ENCODE results near the gene SLC31A1.
"Not testable (repeated sequence)": the region's sequence is repeated elsewhere in the genome, so short reads cannot be mapped to it uniquely, and the experiment has no call there.

Gene SLC31A1

DNA sequence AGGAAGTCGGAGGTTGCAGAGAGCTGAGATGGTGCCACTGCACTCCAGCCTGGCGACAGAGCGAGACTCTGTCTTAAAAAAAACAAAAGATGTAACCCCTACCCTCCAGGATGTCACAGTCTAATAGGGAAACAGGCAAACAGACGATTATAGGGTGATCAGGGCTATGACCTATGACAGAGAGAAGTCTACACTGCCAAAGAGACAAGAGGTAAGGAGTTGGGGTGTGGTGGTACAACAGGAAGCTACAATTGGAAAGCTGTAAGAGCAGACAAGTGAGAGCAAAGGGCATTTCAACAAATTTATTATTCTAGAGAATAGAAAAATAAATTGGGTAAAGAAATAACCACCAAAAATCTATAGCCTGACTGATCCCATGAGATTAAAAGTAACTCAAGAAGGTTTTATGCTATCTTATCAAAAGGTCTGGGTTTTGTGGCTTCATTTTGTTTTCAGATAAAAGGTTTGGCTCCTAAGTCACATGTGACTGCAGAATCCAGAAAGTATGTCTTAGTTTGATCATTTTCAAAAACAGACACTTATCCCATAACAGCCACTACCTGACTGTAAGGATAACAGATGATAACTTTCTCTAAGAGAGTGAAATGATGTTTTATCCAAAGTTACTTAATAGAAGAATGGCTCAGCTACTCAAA lies 46.7 kb downstream of the SLC31A1 start:
- DNase-seq, result no peak

GRCh38 chr9:113269355-113269754 lies 48.0 kb downstream of the SLC31A1 start:
- no peak for DNase-seq

DNA sequence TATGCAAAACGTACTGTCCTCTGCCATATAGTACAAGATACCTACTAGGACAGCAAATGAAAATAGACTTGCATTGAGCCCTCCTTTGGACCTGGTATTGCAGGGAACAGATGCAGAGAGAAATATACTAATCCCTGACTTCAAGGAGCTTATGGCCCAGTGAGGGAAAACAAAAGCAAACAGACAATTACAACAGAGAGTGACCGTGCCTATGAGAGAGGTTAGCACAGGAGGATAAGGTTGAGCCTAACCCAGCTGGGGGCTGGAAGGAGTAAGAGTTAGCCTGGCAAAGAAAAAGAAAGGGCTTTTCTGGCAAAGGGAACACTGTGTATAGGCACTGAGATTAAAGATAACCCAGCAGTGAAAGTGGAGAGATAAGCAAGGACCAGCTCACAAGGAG lies 48.5 kb downstream of the SLC31A1 start:
- DNase-seq, result no peak

DNA sequence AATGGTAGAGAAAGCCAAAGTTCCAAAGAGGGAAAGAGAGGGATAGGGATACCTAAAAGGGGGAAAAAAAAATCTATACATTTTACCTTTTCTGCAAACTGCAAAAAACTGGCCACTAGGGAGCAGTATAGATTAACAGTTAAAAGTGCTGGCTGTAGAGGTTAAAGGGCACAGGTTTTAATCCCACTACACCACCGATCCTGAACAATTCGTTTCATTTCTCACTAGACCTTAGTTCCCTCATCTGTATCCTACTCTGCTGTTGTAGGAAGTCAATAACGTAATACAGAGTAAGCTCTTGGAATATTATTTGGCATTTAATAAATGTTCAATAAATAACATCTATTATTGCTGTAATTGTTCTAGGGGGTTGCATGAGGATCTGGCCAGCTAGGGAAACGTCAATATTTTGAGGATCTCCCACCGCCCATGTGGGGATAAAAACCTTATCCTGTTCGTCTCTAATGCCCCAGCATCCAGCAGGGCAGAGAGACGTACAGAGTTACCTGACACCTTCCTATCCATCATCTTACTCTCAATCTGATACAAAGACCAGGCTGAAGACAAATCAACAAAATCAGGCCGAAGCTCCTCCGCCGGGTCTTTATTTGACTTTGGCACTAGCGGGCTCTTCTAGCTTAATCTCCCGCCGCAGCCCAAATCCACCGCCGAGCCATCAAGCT lies 53.3 kb downstream of the SLC31A1 start:
- peak in 1 of 2 experiments; percentile 5 for DNase-seq

GRCh38 chr9:113275157-113276131 lies 54.1 kb downstream of the SLC31A1 start, which contains the start of the genes CDC26 and PRPF4:
TSS of gene CDC26 (minus strand) at chr9:113275572. CDS start at chr9:113272507, 3,065 bp downstream.
TSS of gene PRPF4 (plus strand) at chr9:113275658. CDS start at chr9:113275744, 86 bp downstream.
- peak; percentile 95 to 97 for DNase-seq

GRCh38 chr9:113278840-113279239 lies 57.5 kb downstream of the SLC31A1 start:
- no peak for DNase-seq

GRCh38 chr9:113281356-113281755 lies 60.0 kb downstream of the SLC31A1 start:
- no peak for DNase-seq

DNA sequence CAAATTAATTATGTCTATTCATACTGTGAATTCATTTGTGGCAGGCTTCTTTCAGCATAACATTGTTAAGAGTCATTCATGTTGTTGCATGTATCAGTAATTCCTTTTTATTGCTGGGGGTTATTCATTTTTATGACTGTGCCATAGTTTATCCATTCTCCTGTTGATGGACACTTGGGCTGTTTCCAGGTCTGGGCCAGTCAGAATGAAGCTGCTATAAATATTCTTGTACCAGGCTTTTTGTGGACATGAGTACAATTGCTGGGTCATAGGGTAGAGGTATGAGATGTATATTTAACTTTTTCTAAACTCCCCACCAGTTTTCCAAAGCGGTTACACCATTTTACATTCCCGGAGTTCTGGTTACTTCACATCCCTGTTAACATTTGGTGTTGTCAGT lies 67.7 kb downstream of the SLC31A1 start:
- DNase-seq, result no peak

- no peak for DNase-seq
Measured at GRCh38 chr9:113290052-113290607, 68.8 kb downstream of the SLC31A1 start.

- DNase-seq, result no peak
Measured at GRCh38 chr9:113293285-113293878, 72.0 kb downstream of the SLC31A1 start.

DNA sequence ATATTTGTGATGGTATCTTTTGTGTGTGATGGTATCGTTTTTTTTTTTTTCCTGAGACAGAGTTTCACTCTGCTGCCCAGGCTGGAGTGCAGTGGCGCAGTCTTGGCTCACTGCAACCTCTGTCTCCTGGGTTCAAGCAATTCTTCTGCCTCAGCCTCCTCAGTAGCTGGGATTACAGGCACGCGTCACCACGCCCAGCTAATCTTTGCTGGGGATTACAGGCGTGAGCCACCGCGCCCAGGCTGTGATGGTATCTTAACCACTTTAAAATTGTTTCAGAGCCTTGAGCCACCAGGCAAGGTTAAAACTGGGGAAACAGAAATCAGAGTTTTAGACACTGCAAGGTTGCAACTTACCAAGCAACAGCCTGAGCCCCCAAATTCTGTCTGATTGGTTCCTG lies 74.9 kb downstream of the SLC31A1 start:
- not testable (repeated sequence) for DNase-seq

DNA sequence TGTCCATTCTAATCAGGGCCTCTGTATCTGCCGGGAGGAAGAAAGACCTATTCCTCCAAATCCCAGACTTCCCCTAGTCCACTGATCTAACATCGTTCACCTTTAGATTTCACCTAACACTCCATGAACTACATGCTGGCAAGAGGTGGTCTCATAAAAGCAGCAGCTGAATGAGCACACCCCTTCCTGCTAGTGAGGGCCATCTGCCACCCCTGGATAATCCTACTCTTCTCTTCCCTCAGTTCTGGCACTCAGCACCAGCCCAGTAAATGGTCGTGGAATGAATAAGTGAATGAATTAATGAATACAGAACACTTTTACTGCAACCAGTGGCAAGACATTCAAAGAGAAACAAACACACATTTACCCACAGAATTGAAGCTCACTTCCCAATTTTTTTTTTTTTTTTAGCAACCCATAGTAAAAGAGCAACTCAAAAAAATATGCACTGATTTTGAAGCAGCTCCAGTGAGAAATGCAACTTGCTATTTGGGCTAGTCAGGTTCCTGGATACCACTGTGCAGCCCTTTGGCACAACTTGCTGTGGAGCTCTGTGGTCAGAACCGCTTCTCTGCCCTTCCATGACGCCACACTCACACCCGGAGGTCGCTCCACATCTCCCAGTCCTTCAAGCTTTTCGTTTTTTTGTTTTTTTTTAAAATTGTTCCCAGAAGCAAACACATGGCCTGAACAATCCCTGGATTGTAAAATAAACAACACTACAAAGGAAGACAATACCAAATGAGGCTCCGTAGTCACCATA lies 75.6 kb downstream of the SLC31A1 start:
- no peak for DNase-seq

DNA sequence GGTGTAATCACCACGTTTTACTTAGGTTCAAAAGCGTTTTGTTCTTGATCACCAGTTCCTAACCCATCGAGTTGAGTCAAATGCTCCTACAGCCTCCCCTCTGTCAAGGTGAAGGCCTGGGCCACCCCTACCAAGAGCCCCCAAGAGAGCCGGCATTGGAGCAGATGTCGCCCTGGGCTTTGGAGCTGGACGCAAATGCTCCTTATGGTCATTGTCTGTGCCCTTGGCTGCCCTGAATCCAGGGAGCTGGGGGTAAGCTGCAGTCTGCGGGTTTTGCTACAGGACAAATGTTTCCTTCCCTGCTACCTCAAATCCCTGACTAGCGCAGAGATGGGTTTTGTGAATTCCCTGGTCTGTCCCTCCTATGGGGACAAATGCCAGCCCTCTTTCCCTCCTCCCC lies 77.0 kb downstream of the SLC31A1 start:
- DNase-seq, result no peak

GRCh38 chr9:113298924-113299770 lies 77.8 kb downstream of the SLC31A1 start:
- DNase-seq, result no peak

- no peak for DNase-seq
Measured at GRCh38 chr9:113299800-113300292, 78.5 kb downstream of the SLC31A1 start.

- no peak for DNase-seq
Measured at GRCh38 chr9:113301548-113301947, 80.2 kb downstream of the SLC31A1 start.

- no peak for DNase-seq
Measured at GRCh38 chr9:113302792-113303418, 81.6 kb downstream of the SLC31A1 start, which contains the start of gene RNF183. TSS of gene RNF183 (minus strand) at chr9:113303376. CDS start at chr9:113298184, 5,192 bp downstream.

DNA sequence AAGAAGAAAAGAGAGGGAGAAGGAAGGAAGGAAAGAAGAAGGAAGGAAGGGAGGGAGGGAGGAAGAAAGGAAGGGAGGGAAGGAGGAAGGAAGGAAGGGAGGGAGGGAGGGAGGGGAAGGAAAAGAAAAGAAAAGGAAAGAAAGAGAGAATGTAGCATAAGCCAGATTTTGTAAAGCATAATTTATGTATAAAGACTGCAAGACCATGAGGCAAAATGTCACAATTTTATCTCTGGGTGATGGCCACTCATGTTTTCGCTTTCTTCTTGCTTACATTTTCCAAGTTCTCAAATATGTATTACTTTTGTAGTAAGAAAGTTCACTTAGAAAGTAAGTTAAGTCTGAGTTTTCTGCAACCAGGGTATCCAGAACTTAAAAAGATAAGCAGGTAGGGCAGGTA lies 85.2 kb downstream of the SLC31A1 start:
- DNase-seq, result no peak

- no peak for DNase-seq
Measured at GRCh38 chr9:113307396-113307975, 86.1 kb downstream of the SLC31A1 start.

Data from activated CD4-positive, alpha-beta T cell treated with anti-CD3 and anti-CD28 coated beads, Interleukin-2, amount 50 U/mL, for 48 hours (primary cell).